Measurements from ENCODE around the gene STK4. TPM values are rescaled to one million over a fixed set of nuclear protein-coding genes. Genes with fewer than 3 reads are reported as not detected.

STK4 gene
- total and polyA plus RNA-seq, 2 of the 4 experiments (the other 2 are of a cell fraction): 10.2 to 22.2 TPM

DNA sequence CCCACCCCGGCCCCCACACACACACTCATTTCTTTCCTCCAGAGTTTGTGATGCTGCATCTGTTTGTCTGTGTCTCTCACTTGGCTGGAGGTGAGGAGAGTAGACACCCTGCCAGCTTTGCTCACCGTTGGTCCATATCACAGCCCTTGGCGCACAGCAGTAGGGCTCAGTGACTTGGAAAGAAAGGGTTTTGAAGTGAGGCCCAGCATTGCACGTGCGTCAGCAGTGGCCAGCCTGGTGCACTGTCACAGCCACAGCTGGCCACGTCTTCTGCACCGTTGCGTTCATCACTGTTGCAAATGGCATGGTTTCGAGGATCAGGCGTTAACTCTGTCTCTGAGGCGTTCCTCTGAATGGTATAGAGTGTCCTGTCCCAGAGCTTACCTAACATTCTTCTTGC lies 145.0 kb downstream of the STK4 start:
- H4K5ac ChIP-seq (ENCODE audit: low read depth, low read length): no peak overlapping the region
- no peak overlapping the region for H3K18ac ChIP-seq (ENCODE audit: low read depth, low read length)
- in situ Hi-C loops (cut with MboI; ENCODE audit: low sequenced_read_pairs) (loop anchor here (25.0 kb wide), 1 partner anchor 176 kb away; no protein-coding TSS in a partner anchor), intact Hi-C loops (cut with micrococcal nuclease) (no loop called here), dilution Hi-C loops (cut with HindIII; ENCODE audit: low sequenced_read_pairs, unreplicated experiment) (no loop called here)
- ATAC-seq (ENCODE audit: low read depth) (no peak), DNase-seq (no peak)
- no peak overlapping the region for H3K4me3 ChIP-seq (ENCODE audit: insufficient read depth, low read depth, low read length)
- no peak overlapping the region for H2AK5ac ChIP-seq (ENCODE audit: low read depth, low read length)
- no peak overlapping the region for H3K27ac ChIP-seq (ENCODE audit: insufficient read depth, low read length)
- no peak overlapping the region for H2BK120ac ChIP-seq (ENCODE audit: low read depth, low read length)
- no peaks in the 10 kb centered on the region for H4K20me1 ChIP-seq (ENCODE audit: insufficient read depth, low read length)
- H4K8ac ChIP-seq (ENCODE audit: low read depth in 2 of 2, low read length in 2 of 2): no peak overlapping the region
- ChIA-PET CTCF (interaction anchor here (0.6 to 2.0 kb wide), 11 partner anchors 8 to 183 kb away, joined by 3 to 13 read pairs (median 3); no protein-coding TSS in a partner anchor), POLR2A (ENCODE audit: unreplicated experiment) (interaction anchor here (0.6 kb wide), 1 partner anchor 150 kb away, joined by 3 read pairs; no protein-coding TSS in a partner anchor)
- H2AK9ac ChIP-seq (replicated peaks; ENCODE audit: low read depth, low read length, poor library complexity): no peak overlapping the region
- no peak overlapping the region for H3K56ac ChIP-seq (ENCODE audit: extremely low read depth, insufficient read depth, low read length)
- H2AFZ ChIP-seq (replicated peaks; ENCODE audit: low read length, poor library complexity): no peak overlapping the region
- H3K23ac ChIP-seq (ENCODE audit: low read depth, low read length): no peak overlapping the region
- no peaks in the 10 kb centered on the region for H3K9me3 ChIP-seq (ENCODE audit: control insufficient read depth, insufficient read depth, low read length)
- peaks cover 43% of the 10 kb centered on the region for H3K27me3 ChIP-seq (ENCODE audit: control insufficient read depth, insufficient read depth, low read length)
- H3K4me2 ChIP-seq (ENCODE audit: low read depth, low read length): no peak overlapping the region
- H2BK20ac ChIP-seq (ENCODE audit: low read depth, low read length): no peak overlapping the region
- H3K4ac ChIP-seq (ENCODE audit: low read depth, low read length): no peak overlapping the region
- BruUV-seq (replicated peaks): no TSS peak
- no peaks in the 10 kb centered on the region for H3K79me1 ChIP-seq (ENCODE audit: low read depth in 1 of 2, low read length in 2 of 2)
- no peaks in the 10 kb centered on the region for H3K36me3 ChIP-seq (ENCODE audit: control insufficient read depth, insufficient read depth, low read length)
- H2BK5ac ChIP-seq (ENCODE audit: low read depth, low read length, poor library complexity, severe bottlenecking): no peak overlapping the region
- no peaks in the 10 kb centered on the region for H3K4me1 ChIP-seq (ENCODE audit: control insufficient read depth, insufficient read depth, low read length)
- no peaks in the 10 kb centered on the region for H3K9me1 ChIP-seq (ENCODE audit: insufficient read depth, low read length)
- H4K91ac ChIP-seq (ENCODE audit: insufficient read depth, low read depth, low read length): no peak overlapping the region
- 66% methylated on average over 7 of the region's 11 CpGs; no CpG with 5 or more reads in 1 of the 2 experiments for WGBS, 2 experiments (ENCODE audit: extremely low coverage in 2 of 2, insufficient read length in 1 of 2)
- H3K9ac ChIP-seq (ENCODE audit: low read depth, low read length): no peak overlapping the region
- H2BK15ac ChIP-seq (ENCODE audit: low read depth, low read length): no peak overlapping the region
- H3K14ac ChIP-seq (replicated peaks; ENCODE audit: low read depth, low read length): no peak overlapping the region
- TF ChIP-seq RCOR1 (IDR thresholded peaks at IDR 0.05; ENCODE audit: insufficient replicate concordance, low read length) (no peak), MAFK (IDR thresholded peaks at IDR 0.05; ENCODE audit: low read depth, low read length) (no peak), MXI1 (IDR thresholded peaks at IDR 0.05; ENCODE audit: borderline replicate concordance, low read depth, low read length) (no peak), CEBPB (IDR thresholded peaks at IDR 0.05; ENCODE audit: low read depth, low read length) (no peak), RAD21 (IDR thresholded peaks at IDR 0.05; ENCODE audit: low read length) (no peak), MAZ (IDR thresholded peaks at IDR 0.05; ENCODE audit: borderline replicate concordance, low read depth, low read length) (no peak), FOS (IDR thresholded peaks at IDR 0.05; ENCODE audit: low read depth, low read length) (no peak), SMC3 (IDR thresholded peaks at IDR 0.05; ENCODE audit: low read depth, low read length) (no peak), POLR2A (IDR thresholded peaks at IDR 0.05; ENCODE audit: low read depth, low read length) (no peak), USF2 (IDR thresholded peaks at IDR 0.05; ENCODE audit: low read depth, low read length) (no peak), BHLHE40 (IDR thresholded peaks at IDR 0.05; ENCODE audit: low read depth, low read length) (no peak), RFX5 (IDR thresholded peaks at IDR 0.05; ENCODE audit: low read depth, low read length) (no peak), CHD1 (IDR thresholded peaks at IDR 0.05; ENCODE audit: low read depth, low read length) (no peak), NFE2L2 (IDR thresholded peaks at IDR 0.05; ENCODE audit: low read depth, low read length) (no peak)
- TF ChIP-seq, protein P1, sequence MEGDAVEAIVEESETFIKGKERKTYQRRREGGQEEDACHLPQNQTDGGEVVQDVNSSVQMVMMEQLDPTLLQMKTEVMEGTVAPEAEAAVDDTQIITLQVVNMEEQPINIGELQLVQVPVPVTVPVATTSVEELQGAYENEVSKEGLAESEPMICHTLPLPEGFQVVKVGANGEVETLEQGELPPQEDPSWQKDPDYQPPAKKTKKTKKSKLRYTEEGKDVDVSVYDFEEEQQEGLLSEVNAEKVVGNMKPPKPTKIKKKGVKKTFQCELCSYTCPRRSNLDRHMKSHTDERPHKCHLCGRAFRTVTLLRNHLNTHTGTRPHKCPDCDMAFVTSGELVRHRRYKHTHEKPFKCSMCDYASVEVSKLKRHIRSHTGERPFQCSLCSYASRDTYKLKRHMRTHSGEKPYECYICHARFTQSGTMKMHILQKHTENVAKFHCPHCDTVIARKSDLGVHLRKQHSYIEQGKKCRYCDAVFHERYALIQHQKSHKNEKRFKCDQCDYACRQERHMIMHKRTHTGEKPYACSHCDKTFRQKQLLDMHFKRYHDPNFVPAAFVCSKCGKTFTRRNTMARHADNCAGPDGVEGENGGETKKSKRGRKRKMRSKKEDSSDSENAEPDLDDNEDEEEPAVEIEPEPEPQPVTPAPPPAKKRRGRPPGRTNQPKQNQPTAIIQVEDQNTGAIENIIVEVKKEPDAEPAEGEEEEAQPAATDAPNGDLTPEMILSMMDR (conservative IDR thresholded peaks at IDR 0.05; ENCODE audit: low read depth, low read length): no peak
- TF ChIP-seq, protein P2, sequence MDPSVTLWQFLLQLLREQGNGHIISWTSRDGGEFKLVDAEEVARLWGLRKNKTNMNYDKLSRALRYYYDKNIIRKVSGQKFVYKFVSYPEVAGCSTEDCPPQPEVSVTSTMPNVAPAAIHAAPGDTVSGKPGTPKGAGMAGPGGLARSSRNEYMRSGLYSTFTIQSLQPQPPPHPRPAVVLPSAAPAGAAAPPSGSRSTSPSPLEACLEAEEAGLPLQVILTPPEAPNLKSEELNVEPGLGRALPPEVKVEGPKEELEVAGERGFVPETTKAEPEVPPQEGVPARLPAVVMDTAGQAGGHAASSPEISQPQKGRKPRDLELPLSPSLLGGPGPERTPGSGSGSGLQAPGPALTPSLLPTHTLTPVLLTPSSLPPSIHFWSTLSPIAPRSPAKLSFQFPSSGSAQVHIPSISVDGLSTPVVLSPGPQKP (IDR thresholded peaks at IDR 0.05; ENCODE audit: borderline replicate concordance, low read depth, low read length): no peak
